DOHH2 (cell line): ENCODE data around the gene ISCA2.

Experiments
- H3F3A ChIP-seq: fragments of 200-600 bp; sonication (generic), shearing (Covaris generic); 2 replicates; pipeline ENCODE4 v1.6.0; 2016; ENCODE audit warnings: antibody characterized with exemption, mild to moderate bottlenecking; ENCODE audit not compliant: control insufficient read depth, insufficient read depth
- H3K27ac ChIP-seq: fragments of 200-600 bp; sonication (generic); 2 replicates; pipeline ENCODE4 v1.5.1; 2014; ENCODE audit warnings: low read depth, mild to moderate bottlenecking, low read length, moderate library complexity
- H3K27me3 ChIP-seq: fragments of 200-600 bp; sonication (generic); 2 replicates; pipeline ENCODE4 v1.6.1; 2014; ENCODE audit warnings: mild to moderate bottlenecking, low read length, mixed read lengths; ENCODE audit not compliant: control insufficient read depth
- H3K36me3 ChIP-seq: fragments of 200-600 bp; sonication (generic); 2 replicates; pipeline ENCODE4 v1.6.1; 2014; ENCODE audit warnings: mild to moderate bottlenecking, low read length, moderate library complexity, mixed read lengths; ENCODE audit not compliant: control insufficient read depth
- H3K4me1 ChIP-seq: fragments of 200-600 bp; sonication (generic); 2 replicates; pipeline ENCODE4 v1.6.1; 2014; ENCODE audit warnings: mild to moderate bottlenecking, low read length, mixed read lengths; ENCODE audit not compliant: control insufficient read depth
- H3K4me2 ChIP-seq: fragments of 200-600 bp; sonication (generic); 2 replicates; pipeline ENCODE4 v1.6.0; 2014; ENCODE audit warnings: mild to moderate bottlenecking, low read length, moderate library complexity
- H3K4me3 ChIP-seq: fragments of 200-600 bp; sonication (generic); 2 replicates; pipeline ENCODE4 v1.5.1; 2014; ENCODE audit warnings: mild to moderate bottlenecking, low read length, mixed read lengths
- H3K79me2 ChIP-seq: fragments of 200-600 bp; sonication (generic); 2 replicates; pipeline ENCODE4 v1.6.1; 2014; ENCODE audit warnings: mild to moderate bottlenecking, low read length, mixed read lengths; ENCODE audit not compliant: control insufficient read depth
- H3K9me2 ChIP-seq: fragments of 200-600 bp; sonication (generic); replicated peaks from 2 replicates; pipeline ENCODE4 v1.6.1; 2014; ENCODE audit warnings: mild to moderate bottlenecking, low read length, mixed read lengths; ENCODE audit not compliant: control insufficient read depth
- H3K9me3 ChIP-seq: fragments of 200-600 bp; sonication (generic); 2 replicates; pipeline ENCODE4 v1.6.1; 2014; ENCODE audit warnings: antibody characterized with exemption, low read length, mixed read lengths; ENCODE audit not compliant: control insufficient read depth, insufficient read depth
- H4K20me1 ChIP-seq: fragments of 200-600 bp; sonication (generic); 2 replicates; pipeline ENCODE4 v1.6.0; 2014; ENCODE audit warnings: low read depth, mild to moderate bottlenecking, antibody characterized with exemption, low read length, moderate library complexity; ENCODE audit not compliant: control insufficient read depth, insufficient read depth
- EZH2phosphoT487 ChIP-seq: fragments of 200-600 bp; sonication (generic); IDR thresholded peaks from 2 replicates; pipeline ENCODE4 v1.6.1; 2017; ENCODE audit warnings: borderline replicate concordance, mild to moderate bottlenecking, antibody characterized with exemption, low read length, moderate library complexity, mixed read lengths
- TF ChIP-seq, protein P1 (sequence below): fragments of 200-600 bp; sonication (generic); IDR thresholded peaks from one replicate; pipeline ENCODE4 v1.5.1; 2014; ENCODE audit warnings: antibody characterized with exemption, mild to moderate bottlenecking, low read depth, low read length; ENCODE audit not compliant: poor library complexity, severe bottlenecking

The ISCA2 gene

GRCh38 chr14:74510959-74511409, 17.4 kb downstream of the ISCA2 start:
- no peak overlapping the region for H3K4me2 ChIP-seq
- TF ChIP-seq, protein P1, sequence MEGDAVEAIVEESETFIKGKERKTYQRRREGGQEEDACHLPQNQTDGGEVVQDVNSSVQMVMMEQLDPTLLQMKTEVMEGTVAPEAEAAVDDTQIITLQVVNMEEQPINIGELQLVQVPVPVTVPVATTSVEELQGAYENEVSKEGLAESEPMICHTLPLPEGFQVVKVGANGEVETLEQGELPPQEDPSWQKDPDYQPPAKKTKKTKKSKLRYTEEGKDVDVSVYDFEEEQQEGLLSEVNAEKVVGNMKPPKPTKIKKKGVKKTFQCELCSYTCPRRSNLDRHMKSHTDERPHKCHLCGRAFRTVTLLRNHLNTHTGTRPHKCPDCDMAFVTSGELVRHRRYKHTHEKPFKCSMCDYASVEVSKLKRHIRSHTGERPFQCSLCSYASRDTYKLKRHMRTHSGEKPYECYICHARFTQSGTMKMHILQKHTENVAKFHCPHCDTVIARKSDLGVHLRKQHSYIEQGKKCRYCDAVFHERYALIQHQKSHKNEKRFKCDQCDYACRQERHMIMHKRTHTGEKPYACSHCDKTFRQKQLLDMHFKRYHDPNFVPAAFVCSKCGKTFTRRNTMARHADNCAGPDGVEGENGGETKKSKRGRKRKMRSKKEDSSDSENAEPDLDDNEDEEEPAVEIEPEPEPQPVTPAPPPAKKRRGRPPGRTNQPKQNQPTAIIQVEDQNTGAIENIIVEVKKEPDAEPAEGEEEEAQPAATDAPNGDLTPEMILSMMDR: no peak
- TF ChIP-seq EZH2phosphoT487: no peak
- H3K4me1 ChIP-seq: peaks cover 8% of the 10 kb centered on the region
- H3F3A ChIP-seq: no peaks in the 10 kb centered on the region
- no peaks in the 10 kb centered on the region for H3K79me2 ChIP-seq
- H3K27me3 ChIP-seq: peaks cover 17% of the 10 kb centered on the region; the same call in 1 of the 2 replicates
- H3K4me3 ChIP-seq: no peak overlapping the region
- H3K9me3 ChIP-seq: no peaks in the 10 kb centered on the region
- H3K9me2 ChIP-seq: no peaks in the 10 kb centered on the region
- no peaks in the 10 kb centered on the region for H4K20me1 ChIP-seq
- no peaks in the 10 kb centered on the region for H3K36me3 ChIP-seq
- no peak overlapping the region for H3K27ac ChIP-seq

- Histone ChIP-seq H3K4me1 (no peaks in the 10 kb centered on the region), H3K27me3 (peaks cover 21% of the 10 kb centered on the region; the same call in 1 of the 2 replicates), H4K20me1 (no peaks in the 10 kb centered on the region), H3K36me3 (no peaks in the 10 kb centered on the region), H3K9me3 (no peaks in the 10 kb centered on the region), H3K4me3 (no peak overlapping the region), H3F3A (no peaks in the 10 kb centered on the region), H3K27ac (no peak overlapping the region), H3K79me2 (no peaks in the 10 kb centered on the region), H3K4me2 (no peak overlapping the region), H3K9me2 (no peaks in the 10 kb centered on the region)
- TF ChIP-seq, protein P1: no peak
- no peak for TF ChIP-seq EZH2phosphoT487
Observed at GRCh38 chr14:74511966-74512830, 18.6 kb downstream of the ISCA2 start.

DNA sequence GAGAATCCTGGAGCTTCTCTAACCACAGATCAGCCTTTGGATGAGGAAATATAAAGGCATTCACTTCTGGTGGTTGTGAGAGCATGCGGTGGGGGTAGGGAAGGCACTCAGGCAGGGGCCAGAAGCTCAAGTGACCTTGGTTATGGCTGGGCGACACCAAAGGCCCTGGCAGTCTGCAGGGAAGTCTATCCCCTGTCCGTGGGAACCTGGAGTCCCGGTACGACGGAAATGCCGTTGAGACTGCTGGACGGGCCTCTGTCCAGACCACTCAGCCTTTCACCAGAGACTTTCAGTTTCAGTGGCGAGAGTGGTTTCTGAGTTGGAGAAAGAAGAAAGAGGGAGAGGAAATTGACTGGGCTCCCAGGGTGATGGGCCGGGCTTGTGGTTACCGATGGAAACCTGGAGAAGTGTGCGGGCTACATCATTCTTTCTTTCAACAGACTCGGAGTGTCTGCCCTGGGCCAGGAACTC, 20.9 kb downstream of the ISCA2 start:
- H3K79me2 ChIP-seq: no peaks in the 10 kb centered on the region
- H3K4me1 ChIP-seq: no peaks in the 10 kb centered on the region
- no peaks in the 10 kb centered on the region for H3K9me2 ChIP-seq
- TF ChIP-seq, protein P1: no peak
- no peak for TF ChIP-seq EZH2phosphoT487
- H3K27me3 ChIP-seq: peaks cover 33% of the 10 kb centered on the region
- no peaks in the 10 kb centered on the region for H3K9me3 ChIP-seq
- H3K27ac ChIP-seq: no peak overlapping the region
- no peak overlapping the region for H3K4me3 ChIP-seq
- H3K4me2 ChIP-seq: no peak overlapping the region
- H4K20me1 ChIP-seq: no peaks in the 10 kb centered on the region
- no peaks in the 10 kb centered on the region for H3K36me3 ChIP-seq
- H3F3A ChIP-seq: no peaks in the 10 kb centered on the region
